Endothelial cell (in vitro differentiated cells): Measurements from ENCODE around the gene AMPD3. TPM values are rescaled to one million over a fixed set of nuclear protein-coding genes. Genes with fewer than 3 reads are reported as not detected.

Source experiments
- DNase-seq: peaks from one replicate; pipeline ENCODE4 v3.0.0; 2021; ENCODE audit warnings: low spot score
- H3K27ac Mint-ChIP-seq: one replicate; pipeline ENCODE4 v1.8.0; 2021; ENCODE audit warnings: mixed read lengths, inconsistent platforms; ENCODE audit not compliant: unreplicated experiment
- H3K27me3 Mint-ChIP-seq: one replicate; pipeline ENCODE4 v1.8.0; 2021; ENCODE audit warnings: mild to moderate bottlenecking, moderate library complexity, mixed read lengths, inconsistent platforms; ENCODE audit not compliant: unreplicated experiment
- H3K36me3 Mint-ChIP-seq: one replicate; pipeline ENCODE4 v1.8.0; 2021; ENCODE audit warnings: mild to moderate bottlenecking, low read depth, mixed read lengths, inconsistent platforms; ENCODE audit not compliant: unreplicated experiment
- H3K4me1 Mint-ChIP-seq: one replicate; pipeline ENCODE4 v1.8.0; 2021; ENCODE audit warnings: mild to moderate bottlenecking, mixed read lengths, inconsistent platforms; ENCODE audit not compliant: unreplicated experiment
- H3K4me3 Mint-ChIP-seq: one replicate; pipeline ENCODE4 v1.8.0; 2021; ENCODE audit warnings: mild to moderate bottlenecking, mixed read lengths, inconsistent platforms; ENCODE audit not compliant: unreplicated experiment
- H3K9me3 Mint-ChIP-seq: one replicate; pipeline ENCODE4 v1.8.0; 2021; ENCODE audit warnings: mixed read lengths, inconsistent platforms; ENCODE audit not compliant: unreplicated experiment
- total RNA-seq: library from RNA; stranded (reverse); fragmentation: NEBNext Ultra II Directional; extraction: Animal tissue kit (Norgen Biotek cat#: 25700); gene quantifications from one replicate; pipeline ENCODE4 v1.2.1, GENCODE V29; 2021; ENCODE audit not compliant: unreplicated experiment
- TF ChIP-seq, protein P1 (sequence below): fragments of 200-600 bp; sonication (generic); IDR thresholded peaks from one replicate; pipeline ENCODE4 v1.5.0; 2021; ENCODE audit warnings: antibody characterized with exemption; ENCODE audit not compliant: unreplicated experiment

Gene AMPD3
- total RNA-seq, 1 donor from 2014 or later: 23.2 TPM

DNA sequence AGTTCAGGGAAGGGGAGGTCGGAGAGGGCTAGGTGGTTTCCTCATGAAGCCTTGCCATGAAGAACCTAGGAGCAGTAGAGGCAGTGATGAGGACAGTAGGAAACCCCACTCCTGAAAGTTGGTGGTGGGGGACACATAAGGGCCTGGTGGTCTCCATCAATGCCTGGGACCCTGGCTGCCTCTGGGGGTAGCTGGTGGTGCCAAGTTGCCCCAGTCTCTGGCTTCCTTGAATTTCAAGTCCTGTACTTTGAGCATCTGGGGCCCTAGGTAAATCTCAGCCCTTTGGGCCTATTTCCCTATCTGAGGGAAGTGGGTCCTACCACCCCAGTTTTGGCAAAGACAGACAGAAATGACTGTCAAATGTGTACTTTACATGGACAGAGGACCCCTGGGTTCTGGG lies 28.1 kb downstream of the AMPD3 start:
- TF ChIP-seq, protein P1, sequence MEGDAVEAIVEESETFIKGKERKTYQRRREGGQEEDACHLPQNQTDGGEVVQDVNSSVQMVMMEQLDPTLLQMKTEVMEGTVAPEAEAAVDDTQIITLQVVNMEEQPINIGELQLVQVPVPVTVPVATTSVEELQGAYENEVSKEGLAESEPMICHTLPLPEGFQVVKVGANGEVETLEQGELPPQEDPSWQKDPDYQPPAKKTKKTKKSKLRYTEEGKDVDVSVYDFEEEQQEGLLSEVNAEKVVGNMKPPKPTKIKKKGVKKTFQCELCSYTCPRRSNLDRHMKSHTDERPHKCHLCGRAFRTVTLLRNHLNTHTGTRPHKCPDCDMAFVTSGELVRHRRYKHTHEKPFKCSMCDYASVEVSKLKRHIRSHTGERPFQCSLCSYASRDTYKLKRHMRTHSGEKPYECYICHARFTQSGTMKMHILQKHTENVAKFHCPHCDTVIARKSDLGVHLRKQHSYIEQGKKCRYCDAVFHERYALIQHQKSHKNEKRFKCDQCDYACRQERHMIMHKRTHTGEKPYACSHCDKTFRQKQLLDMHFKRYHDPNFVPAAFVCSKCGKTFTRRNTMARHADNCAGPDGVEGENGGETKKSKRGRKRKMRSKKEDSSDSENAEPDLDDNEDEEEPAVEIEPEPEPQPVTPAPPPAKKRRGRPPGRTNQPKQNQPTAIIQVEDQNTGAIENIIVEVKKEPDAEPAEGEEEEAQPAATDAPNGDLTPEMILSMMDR: no peak
- Mint-ChIP-seq H3K4me1 (peaks cover 3% of the 10 kb centered on the region), H3K36me3 (peaks cover 39% of the 10 kb centered on the region), H3K27ac (no peak overlapping the region), H3K4me3 (peak overlapping the region; percentile 13), H3K27me3 (peaks cover 6% of the 10 kb centered on the region), H3K9me3 (no peaks in the 10 kb centered on the region)
- no peak for DNase-seq

DNA sequence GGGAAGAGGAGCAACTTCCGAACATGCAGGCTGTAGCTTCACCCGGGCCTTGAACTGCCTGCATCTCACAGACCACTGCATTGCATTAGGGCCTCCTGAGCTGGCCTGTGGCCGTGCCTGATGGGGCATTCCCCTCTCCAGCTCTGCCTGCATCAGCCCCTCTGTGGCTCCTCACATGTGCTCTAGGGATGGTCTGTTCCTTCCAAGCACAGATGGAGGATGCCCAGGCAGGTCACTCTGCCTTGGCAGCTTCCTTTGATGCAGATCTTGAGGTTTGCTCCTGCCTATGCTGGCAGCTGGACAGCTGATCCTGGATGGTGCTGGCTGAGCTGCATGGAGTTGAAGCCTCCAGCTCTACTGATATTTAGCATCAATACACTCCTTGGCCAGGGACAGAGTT lies 28.5 kb downstream of the AMPD3 start:
- TF ChIP-seq, protein P1: no peak

DNA sequence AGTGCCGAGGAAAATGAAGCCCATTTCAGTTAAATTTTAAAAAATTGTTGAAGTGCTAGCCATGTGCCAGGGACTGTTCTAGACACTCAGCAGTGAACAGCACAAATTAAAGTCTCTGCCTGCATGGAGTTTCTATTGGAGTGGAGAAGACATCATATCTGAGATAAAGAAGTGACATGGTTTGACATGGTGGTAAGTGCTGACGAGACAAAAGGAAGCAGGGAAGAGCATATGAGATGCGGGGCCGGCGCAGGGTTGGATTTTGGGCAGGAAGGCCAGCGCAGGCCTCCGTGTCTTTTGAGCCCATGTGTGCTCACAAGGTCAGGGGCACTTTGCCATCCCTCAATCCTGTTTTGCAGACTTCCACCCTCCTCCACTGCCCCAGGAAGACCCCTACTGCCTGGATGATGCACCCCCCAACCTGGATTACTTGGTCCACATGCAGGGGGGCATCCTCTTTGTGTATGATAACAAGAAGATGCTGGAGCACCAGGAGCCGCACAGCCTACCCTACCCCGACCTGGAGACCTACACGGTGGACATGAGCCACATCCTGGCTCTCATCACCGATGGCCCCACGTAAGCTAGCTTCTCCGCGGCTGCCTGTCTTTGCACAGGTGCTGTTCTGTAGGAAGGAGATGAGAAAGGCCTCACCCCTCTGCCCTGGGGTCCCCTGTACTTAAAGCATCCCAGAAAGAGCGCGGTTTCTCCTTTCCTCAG lies 29.6 kb downstream of the AMPD3 start:
- Mint-ChIP-seq H3K27ac (no peak overlapping the region), H3K9me3 (no peaks in the 10 kb centered on the region), H3K27me3 (peaks cover 7% of the 10 kb centered on the region), H3K36me3 (peaks cover 41% of the 10 kb centered on the region), H3K4me3 (no peak overlapping the region), H3K4me1 (peaks cover 3% of the 10 kb centered on the region)
- DNase-seq: no peak
- TF ChIP-seq, protein P1: no peak

More for the DNA sequence above, 28.5 kb downstream of the AMPD3 start:
- no peak overlapping the region for H3K4me3 Mint-ChIP-seq
- H3K36me3 Mint-ChIP-seq: peaks cover 40% of the 10 kb centered on the region
- peaks cover 7% of the 10 kb centered on the region for H3K27me3 Mint-ChIP-seq
- H3K27ac Mint-ChIP-seq: no peak overlapping the region
- H3K9me3 Mint-ChIP-seq: no peaks in the 10 kb centered on the region
- no peak for DNase-seq
- peaks cover 3% of the 10 kb centered on the region for H3K4me1 Mint-ChIP-seq

DNA sequence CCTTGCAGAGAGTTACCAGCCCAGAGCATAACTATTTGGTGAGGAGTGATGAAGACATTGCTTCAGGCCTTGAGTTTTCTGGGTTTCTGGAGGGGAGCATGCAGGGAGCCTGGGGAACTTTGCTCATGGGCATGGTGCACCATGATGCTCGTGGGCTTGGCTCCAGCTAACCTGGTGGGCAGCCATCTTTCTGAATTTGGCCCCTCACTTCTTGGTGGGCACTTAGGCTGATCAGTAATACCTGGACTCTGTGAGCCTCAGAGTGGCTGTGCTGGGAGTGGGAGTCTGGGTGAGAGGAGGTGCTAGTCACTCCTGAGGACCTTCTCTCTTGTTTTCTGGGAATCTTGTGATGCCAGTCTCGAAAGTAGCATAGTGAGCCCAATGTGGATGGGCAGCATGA lies 30.6 kb downstream of the AMPD3 start:
- no peaks in the 10 kb centered on the region for H3K9me3 Mint-ChIP-seq
- no peak overlapping the region for H3K4me3 Mint-ChIP-seq
- H3K36me3 Mint-ChIP-seq: peaks cover 48% of the 10 kb centered on the region
- no peak overlapping the region for H3K27ac Mint-ChIP-seq
- peaks cover 3% of the 10 kb centered on the region for H3K4me1 Mint-ChIP-seq
- TF ChIP-seq, protein P1: no peak
- peaks cover 7% of the 10 kb centered on the region for H3K27me3 Mint-ChIP-seq
- no peak for DNase-seq

DNA sequence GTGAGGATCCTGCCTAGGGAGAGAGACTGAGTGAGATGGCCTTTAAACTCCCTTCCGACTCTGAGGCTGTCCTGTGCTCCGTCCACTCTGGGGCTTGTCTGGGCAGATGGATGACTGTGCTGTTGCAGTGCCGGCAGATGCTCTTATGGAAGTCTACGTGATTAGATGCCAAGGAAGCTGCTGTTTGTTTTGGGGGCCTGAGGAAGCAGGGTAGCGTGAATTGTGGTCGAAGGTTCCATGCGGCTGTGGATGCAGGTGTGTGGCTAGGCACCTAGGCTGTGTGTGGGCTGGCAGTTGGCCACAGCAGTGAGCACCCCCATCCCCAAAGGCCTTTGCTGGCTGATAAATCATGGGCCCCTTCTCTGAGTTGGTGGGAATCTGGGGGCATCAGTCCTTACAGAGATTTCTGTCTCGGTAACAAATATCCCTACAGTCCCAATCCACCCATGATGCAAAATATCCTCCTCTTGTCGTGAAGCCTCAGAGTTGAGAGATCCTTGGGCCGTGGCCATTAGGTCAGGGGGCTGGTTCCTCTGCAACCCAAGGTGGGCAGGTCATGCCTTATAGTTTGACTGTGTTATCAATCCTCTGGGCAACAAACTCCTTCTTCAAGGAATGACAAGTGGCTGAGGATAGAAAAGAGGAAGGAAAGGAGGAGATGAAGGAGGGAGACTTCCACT lies 31.2 kb downstream of the AMPD3 start:
- Mint-ChIP-seq H3K4me1 (peaks cover 3% of the 10 kb centered on the region), H3K27me3 (peaks cover 7% of the 10 kb centered on the region), H3K36me3 (peaks cover 46% of the 10 kb centered on the region), H3K4me3 (no peak overlapping the region), H3K27ac (no peak overlapping the region), H3K9me3 (no peaks in the 10 kb centered on the region)
- DNase-seq: no peak
- TF ChIP-seq, protein P1: no peak
